AG09309 (cell line): ENCODE results near the gene TMEM187.

Experiments
- DNase-seq: peaks from one replicate; pipeline ENCODE4 v3.0.0-alpha.2; 2010; ENCODE audit warnings: low read depth
- H3K4me3 ChIP-seq: 2 replicates; pipeline ENCODE4 v1.5.1; 2011; ENCODE audit warnings: mild to moderate bottlenecking, low read depth, low read length, moderate library complexity; ENCODE audit not compliant: control insufficient read depth
- TF ChIP-seq, protein P1 (sequence below): IDR thresholded peaks from 2 replicates; pipeline ENCODE4 v1.5.1; 2011; ENCODE audit warnings: mild to moderate bottlenecking, low read depth, low read length, inconsistent platforms; ENCODE audit not compliant: insufficient read depth, control insufficient read depth; ENCODE audit errors: missing control alignments

Gene TMEM187

DNA sequence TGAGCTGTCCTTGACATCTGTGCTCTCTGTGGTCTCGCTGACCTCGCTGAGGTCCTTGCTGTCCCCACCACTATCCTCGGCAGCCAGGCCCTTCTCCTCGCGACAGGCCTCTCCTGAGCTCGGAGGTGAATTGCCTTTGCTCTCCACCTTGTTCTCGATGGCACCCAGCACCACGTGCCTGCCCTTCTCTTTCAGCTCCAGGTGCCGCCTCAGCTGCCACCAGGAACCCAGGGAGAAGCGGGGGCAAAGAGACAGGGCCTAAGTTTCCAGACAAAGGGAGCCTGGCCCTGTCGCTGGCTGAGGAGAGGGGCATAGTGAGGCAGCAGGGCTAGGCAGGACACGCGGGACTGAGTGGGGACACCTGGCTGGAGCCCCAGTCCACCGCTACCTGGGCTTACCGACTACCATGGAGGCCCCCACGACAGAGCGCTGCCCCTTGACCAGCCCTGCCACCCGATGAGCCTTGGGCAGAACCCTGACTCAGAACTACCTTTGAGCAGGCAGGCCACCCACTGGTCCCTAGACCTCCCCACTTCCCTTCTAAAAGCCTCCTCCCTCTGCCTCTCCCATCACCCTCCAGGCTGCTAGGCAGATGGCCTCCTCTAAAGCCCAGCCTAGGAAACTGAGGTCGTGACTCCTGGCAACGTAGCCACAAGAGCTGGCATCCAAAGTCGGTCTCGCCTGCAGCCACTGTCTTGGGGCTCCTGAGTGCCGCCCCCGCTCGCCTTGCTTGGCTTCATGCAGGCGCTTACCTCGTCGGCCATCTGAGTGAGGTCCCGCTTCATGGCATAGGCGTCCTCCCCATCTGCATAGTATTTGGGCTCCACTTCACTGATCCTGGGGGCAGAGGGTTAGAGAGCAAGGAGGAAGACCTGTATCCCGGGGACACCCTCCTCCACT lies 42.3 kb upstream of the TMEM187 start:
- TF ChIP-seq, protein P1, sequence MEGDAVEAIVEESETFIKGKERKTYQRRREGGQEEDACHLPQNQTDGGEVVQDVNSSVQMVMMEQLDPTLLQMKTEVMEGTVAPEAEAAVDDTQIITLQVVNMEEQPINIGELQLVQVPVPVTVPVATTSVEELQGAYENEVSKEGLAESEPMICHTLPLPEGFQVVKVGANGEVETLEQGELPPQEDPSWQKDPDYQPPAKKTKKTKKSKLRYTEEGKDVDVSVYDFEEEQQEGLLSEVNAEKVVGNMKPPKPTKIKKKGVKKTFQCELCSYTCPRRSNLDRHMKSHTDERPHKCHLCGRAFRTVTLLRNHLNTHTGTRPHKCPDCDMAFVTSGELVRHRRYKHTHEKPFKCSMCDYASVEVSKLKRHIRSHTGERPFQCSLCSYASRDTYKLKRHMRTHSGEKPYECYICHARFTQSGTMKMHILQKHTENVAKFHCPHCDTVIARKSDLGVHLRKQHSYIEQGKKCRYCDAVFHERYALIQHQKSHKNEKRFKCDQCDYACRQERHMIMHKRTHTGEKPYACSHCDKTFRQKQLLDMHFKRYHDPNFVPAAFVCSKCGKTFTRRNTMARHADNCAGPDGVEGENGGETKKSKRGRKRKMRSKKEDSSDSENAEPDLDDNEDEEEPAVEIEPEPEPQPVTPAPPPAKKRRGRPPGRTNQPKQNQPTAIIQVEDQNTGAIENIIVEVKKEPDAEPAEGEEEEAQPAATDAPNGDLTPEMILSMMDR, result no peak
- DNase-seq, result no peak
- H3K4me3 ChIP-seq, result no peak overlapping the region

DNA sequence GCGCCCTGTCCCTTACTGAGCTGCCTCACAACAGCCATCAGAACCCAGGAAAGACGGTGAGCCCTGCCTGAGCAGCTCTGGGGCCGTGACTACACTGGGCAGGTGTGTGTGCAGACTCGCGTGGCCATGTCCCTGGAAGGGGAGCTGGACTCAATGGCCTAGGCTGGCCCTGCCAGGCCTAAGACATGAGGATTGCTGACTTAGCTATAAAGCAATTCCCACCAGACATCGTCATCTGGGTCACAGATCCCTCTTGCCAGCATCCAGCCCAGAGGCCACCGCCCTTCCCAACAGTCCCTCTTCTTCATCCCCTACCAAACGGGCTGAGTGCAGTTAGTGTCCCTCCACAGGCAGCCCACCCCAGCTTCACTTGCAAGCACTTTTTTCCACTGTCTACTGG lies 41.4 kb upstream of the TMEM187 start:
- no peak overlapping the region for H3K4me3 ChIP-seq
- TF ChIP-seq, protein P1, result no peak
- DNase-seq, result no peak

DNA sequence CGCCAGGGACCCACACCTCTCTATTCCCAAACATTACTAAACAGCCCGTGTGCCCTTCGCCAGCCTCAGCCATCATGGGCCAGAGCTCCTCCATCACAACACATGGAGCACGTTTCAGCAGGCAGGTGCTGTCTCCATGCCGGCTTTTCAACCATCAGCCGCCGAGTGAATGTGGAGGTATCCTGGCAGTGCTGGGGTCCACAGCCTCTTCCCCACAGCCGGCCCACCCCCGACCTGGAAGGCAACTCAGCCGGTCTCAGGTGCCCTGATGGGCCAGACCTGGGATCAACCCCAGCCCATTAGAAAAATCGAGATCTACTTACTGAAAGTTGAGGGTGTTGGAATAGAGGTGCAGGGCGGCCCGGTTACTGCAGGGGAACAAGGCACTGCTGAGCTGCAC lies 40.8 kb upstream of the TMEM187 start:
- TF ChIP-seq, protein P1, result no peak
- H3K4me3 ChIP-seq, result no peak overlapping the region
- DNase-seq, result no peak

DNA sequence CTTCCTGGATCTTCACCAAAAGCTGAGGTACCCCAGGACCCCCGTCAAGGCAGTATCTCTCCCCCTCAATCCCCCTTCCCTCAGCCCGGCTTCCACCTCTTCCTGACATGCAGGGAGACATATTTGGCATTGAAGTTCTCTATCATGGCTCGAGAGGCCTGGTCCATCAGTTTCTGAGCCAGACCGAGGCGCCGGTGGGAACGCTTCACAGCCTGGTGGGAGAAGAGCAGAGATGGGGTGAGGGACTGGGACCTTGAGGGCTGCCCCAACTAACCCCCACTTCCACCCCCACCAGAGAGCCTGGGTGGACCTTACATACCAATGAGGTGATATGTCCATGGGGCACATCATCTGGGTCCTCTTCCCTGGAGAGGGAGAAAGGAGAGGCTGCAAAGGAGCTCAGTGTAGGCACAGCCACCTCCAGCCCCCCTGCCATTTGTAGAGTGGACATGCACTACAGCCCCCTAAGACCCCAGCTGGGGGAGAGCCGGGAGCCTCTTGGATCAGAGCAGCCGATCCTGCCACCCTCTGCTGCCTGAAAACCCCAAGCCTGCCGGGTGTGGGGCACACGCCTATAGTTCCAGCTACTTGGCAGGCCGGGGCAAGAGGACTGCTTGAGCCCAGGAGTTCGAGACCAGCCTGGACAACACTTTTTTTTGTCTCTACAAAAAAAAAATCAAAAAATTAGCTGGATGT lies 40.2 kb upstream of the TMEM187 start:
- TF ChIP-seq, protein P1, result no peak
- no peak for DNase-seq
- no peak overlapping the region for H3K4me3 ChIP-seq

DNA sequence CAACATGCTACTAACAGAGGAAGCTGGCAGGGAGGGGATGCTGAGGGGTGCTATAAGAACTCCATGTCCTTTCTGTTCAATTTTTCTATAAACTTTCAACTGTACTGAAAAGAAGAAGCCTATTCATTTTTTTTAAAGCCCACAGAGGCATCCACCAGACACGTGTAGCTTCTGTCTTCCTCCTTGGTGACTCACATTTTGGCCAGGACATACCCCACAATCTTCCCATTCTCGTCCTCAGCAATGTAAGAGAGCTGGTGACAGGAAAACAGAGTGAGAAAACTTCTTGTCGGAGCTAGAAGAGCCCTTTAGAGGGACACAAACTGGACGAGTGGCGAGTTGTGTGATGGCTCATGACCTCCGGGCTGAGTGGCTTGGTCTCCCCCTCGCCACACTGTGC lies 38.8 kb upstream of the TMEM187 start:
- TF ChIP-seq, protein P1, result no peak
- H3K4me3 ChIP-seq, result peak overlapping the region; percentile 68
- DNase-seq, result no peak

DNA sequence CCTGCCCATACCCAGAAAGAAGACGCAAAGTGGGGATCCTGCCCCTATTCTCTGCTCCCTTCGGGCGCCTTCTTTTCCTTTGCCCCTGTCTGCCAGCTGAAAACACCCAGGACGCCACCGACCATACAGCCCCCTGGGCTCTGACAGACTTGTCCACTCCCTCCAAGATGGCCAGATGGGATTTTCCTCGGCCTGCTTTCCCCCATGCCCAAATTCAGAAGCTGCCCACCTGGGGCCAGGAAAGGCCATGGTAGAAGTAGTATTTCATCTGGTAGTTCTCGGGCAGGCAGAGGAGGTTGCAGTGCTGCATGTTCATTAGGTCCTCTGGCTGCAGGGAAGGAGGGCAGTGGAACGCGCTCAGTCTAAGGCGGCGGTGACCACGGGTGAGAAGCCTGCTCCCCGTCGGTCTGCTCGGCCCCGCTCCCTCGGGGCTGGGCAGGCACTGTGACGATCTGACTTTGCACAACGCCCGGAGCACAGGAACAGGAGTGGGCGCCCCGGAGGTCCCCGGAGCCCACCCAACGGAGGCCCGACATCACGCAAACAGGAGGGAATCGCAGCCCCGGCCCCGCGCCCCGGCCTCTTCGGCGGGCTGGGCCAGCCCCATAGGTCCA lies 38.3 kb upstream of the TMEM187 start:
- H3K4me3 ChIP-seq, result peak overlapping the region; percentile 68

More for the DNA sequence above, 38.3 kb upstream of the TMEM187 start:
- DNase-seq, result no peak
- TF ChIP-seq, protein P1, result no peak
